Measurements from ENCODE around the gene CHST8. TPM values are rescaled to one million over a fixed set of nuclear protein-coding genes. Genes with fewer than 3 reads are reported as not detected.

The CHST8 gene
- total and polyA plus RNA-seq, 9 donors = 0.09 to 1.4 (median 0.36) TPM

DNA sequence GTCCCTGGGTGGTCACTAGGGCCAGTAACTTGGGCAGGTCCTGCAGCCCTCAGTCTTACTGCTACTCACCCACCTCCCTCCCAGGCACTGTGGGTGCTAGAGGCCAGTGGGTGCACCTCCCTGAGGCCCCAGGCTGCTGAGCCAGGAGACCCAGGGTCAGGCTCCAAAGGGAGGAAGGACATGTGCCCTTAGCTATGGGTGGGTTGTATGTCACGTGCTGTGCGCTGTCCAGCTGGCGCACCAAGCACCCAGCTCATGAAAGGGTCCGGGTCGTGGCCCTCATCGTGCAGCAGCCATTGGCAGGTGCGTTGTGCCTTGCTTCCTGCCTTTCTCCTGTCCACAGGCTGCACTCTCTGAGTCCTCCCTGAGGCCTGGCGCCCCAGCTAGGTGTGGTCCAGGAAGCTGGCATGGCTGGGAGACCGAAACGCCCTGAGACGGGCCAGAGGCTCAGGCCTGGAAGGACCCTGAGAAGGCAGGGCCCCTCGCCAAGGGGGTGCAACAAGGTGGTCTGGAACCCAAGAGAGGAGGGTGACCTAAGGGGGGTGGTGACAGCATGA lies 127.9 kb downstream of the CHST8 start:
- DNase-seq = no peak
- Histone ChIP-seq H3K9me3 (replicated peaks; ENCODE audit: control insufficient read depth, low read depth, low read length) (no peaks in the 10 kb centered on the region), H3K27ac (ENCODE audit: low read length) (no peak overlapping the region), H3K27me3 (ENCODE audit: control insufficient read depth, insufficient read depth, low read length) (peaks cover 4% of the 10 kb centered on the region), H3K4me1 (ENCODE audit: control insufficient read depth, insufficient read depth, low read length) (peaks cover 7% of the 10 kb centered on the region), H3K4me3 (ENCODE audit: low read length) (no peak overlapping the region), H3K36me3 (ENCODE audit: control insufficient read depth, insufficient read depth, low read length) (no peaks in the 10 kb centered on the region)
- WGBS (ENCODE audit: insufficient coverage) = 90% methylated on average over 11 of the region's 12 CpGs

- H3K9me3 ChIP-seq (replicated peaks; ENCODE audit: control insufficient read depth, low read depth, low read length) = no peaks in the 10 kb centered on the region
- H3K36me3 ChIP-seq (ENCODE audit: control insufficient read depth, insufficient read depth, low read length) = no peaks in the 10 kb centered on the region
- H3K4me1 ChIP-seq (ENCODE audit: control insufficient read depth, insufficient read depth, low read length) = peaks cover 7% of the 10 kb centered on the region
- no peak overlapping the region for H3K4me3 ChIP-seq (ENCODE audit: low read length)
- WGBS (ENCODE audit: insufficient coverage) = 70% methylated on average over 13 of the region's 18 CpGs
- H3K27me3 ChIP-seq (ENCODE audit: control insufficient read depth, insufficient read depth, low read length) = peaks cover 7% of the 10 kb centered on the region
- no peak overlapping the region for H3K27ac ChIP-seq (ENCODE audit: low read length)
- no peak for DNase-seq
Measured at GRCh38 chr19:33750587-33751435, 129.1 kb downstream of the CHST8 start.

GRCh38 chr19:33751436-33751770 lies 129.7 kb downstream of the CHST8 start:
- no peaks in the 10 kb centered on the region for H3K9me3 ChIP-seq (replicated peaks; ENCODE audit: control insufficient read depth, low read depth, low read length)
- H3K4me1 ChIP-seq (ENCODE audit: control insufficient read depth, insufficient read depth, low read length) = peaks cover 7% of the 10 kb centered on the region
- 62% methylated on average over 2 of the region's 5 CpGs for WGBS (ENCODE audit: insufficient coverage)
- no peak overlapping the region for H3K27ac ChIP-seq (ENCODE audit: low read length)
- H3K36me3 ChIP-seq (ENCODE audit: control insufficient read depth, insufficient read depth, low read length) = no peaks in the 10 kb centered on the region
- H3K27me3 ChIP-seq (ENCODE audit: control insufficient read depth, insufficient read depth, low read length) = peaks cover 7% of the 10 kb centered on the region
- H3K4me3 ChIP-seq (ENCODE audit: low read length) = no peak overlapping the region
- DNase-seq = no peak

- Histone ChIP-seq H3K36me3 (ENCODE audit: control insufficient read depth, insufficient read depth, low read length) (no peaks in the 10 kb centered on the region), H3K9me3 (replicated peaks; ENCODE audit: control insufficient read depth, low read depth, low read length) (no peaks in the 10 kb centered on the region), H3K27me3 (ENCODE audit: control insufficient read depth, insufficient read depth, low read length) (peaks cover 7% of the 10 kb centered on the region), H3K4me1 (ENCODE audit: control insufficient read depth, insufficient read depth, low read length) (peaks cover 7% of the 10 kb centered on the region), H3K27ac (ENCODE audit: low read length) (no peak overlapping the region), H3K4me3 (ENCODE audit: low read length) (no peak overlapping the region)
- WGBS (ENCODE audit: insufficient coverage) = 55% methylated on average over 12 of the region's 27 CpGs
- no peak for DNase-seq
Measured at GRCh38 chr19:33752018-33752800, 130.5 kb downstream of the CHST8 start.

- Histone ChIP-seq H3K27me3 (ENCODE audit: control insufficient read depth, insufficient read depth, low read length) (peaks cover 7% of the 10 kb centered on the region), H3K4me1 (ENCODE audit: control insufficient read depth, insufficient read depth, low read length) (peaks cover 7% of the 10 kb centered on the region), H3K4me3 (ENCODE audit: low read length) (no peak overlapping the region), H3K27ac (ENCODE audit: low read length) (no peak overlapping the region), H3K36me3 (ENCODE audit: control insufficient read depth, insufficient read depth, low read length) (no peaks in the 10 kb centered on the region), H3K9me3 (replicated peaks; ENCODE audit: control insufficient read depth, low read depth, low read length) (no peaks in the 10 kb centered on the region)
- 80% methylated on average over 6 of the region's 6 CpGs for WGBS (ENCODE audit: insufficient coverage)
- DNase-seq = no peak
Measured at GRCh38 chr19:33752945-33753344, 131.2 kb downstream of the CHST8 start.

- Histone ChIP-seq H3K27ac (ENCODE audit: low read length) (no peak overlapping the region), H3K4me3 (ENCODE audit: low read length) (no peak overlapping the region), H3K36me3 (ENCODE audit: control insufficient read depth, insufficient read depth, low read length) (no peaks in the 10 kb centered on the region), H3K9me3 (replicated peaks; ENCODE audit: control insufficient read depth, low read depth, low read length) (no peaks in the 10 kb centered on the region), H3K4me1 (ENCODE audit: control insufficient read depth, insufficient read depth, low read length) (peaks cover 15% of the 10 kb centered on the region), H3K27me3 (ENCODE audit: control insufficient read depth, insufficient read depth, low read length) (peaks cover 7% of the 10 kb centered on the region)
- 57% methylated on average over 7 of the region's 7 CpGs for WGBS (ENCODE audit: insufficient coverage)
- no peak for DNase-seq
Measured at GRCh38 chr19:33754361-33754760, 132.6 kb downstream of the CHST8 start.

DNA sequence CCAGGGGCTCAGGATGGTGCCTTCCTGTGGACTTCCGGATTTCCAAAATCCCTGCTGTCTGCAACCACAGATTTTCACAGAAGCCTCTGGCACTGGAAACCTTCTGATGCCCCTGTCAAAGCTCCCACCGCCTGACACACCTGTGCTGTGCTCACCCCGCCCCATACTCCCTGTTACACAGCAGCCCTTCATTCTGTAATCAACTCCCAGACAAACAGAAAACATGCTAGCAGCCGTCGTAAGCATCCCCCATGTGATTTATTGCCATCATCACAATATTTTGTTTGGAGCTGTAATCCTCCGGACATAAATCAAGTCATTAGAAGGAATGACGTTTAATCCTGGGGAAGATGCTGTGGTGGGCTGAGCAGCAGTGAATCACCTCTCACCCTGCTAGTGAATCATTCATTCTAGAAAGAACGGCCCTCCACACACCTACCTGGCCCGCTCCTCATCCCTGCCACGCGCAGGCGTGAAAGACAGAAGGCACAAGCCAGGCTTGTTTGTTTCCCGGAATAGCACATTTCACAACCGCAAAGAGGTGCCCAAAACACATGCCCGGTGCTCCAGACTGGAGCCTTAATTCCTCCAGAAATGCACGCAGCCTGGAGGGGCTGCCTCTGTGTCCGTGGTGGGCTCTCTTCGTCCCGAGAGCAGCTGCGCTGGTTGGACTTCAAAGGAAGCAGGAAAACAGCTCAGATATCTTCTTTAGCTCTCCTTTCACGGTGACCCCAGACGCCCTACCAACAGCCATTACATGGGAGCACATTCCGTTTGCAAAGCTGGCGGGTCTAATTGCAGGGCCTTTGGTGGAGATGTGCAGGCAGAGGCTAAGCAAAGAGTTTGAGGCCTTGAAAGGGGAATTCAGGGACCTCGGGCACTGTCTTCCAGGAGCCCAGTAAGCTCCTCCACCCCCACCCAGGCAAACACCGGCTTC lies 133.6 kb downstream of the CHST8 start:
- 26% methylated on average over 15 of the region's 26 CpGs for WGBS (ENCODE audit: insufficient coverage)
- no peaks in the 10 kb centered on the region for H3K9me3 ChIP-seq (replicated peaks; ENCODE audit: control insufficient read depth, low read depth, low read length)
- H3K4me3 ChIP-seq (ENCODE audit: low read length) = no peak overlapping the region
- DNase-seq = no peak
- peaks cover 7% of the 10 kb centered on the region for H3K27me3 ChIP-seq (ENCODE audit: control insufficient read depth, insufficient read depth, low read length)
- H3K36me3 ChIP-seq (ENCODE audit: control insufficient read depth, insufficient read depth, low read length) = no peaks in the 10 kb centered on the region
- no peak overlapping the region for H3K27ac ChIP-seq (ENCODE audit: low read length)
- H3K4me1 ChIP-seq (ENCODE audit: control insufficient read depth, insufficient read depth, low read length) = peaks cover 15% of the 10 kb centered on the region

DNA sequence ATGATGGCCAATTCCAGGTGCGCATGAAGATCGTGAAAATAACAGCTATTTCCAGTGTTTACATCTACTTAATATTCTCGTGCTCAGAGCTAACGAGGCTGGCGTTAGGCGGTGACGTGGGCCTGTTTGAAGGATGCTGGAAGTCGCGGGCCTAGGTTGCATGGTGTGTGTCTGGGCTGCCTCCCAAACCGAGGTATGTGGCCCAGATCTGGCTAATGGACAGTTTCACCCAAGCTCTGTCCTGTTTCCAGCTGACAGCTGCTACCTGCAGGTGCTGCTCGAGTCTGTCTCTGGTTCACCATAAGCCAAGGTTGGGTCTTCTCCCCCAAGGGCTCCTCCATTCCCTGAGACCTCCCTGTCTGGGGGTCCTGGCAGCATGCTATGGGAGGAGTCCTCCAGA lies 134.4 kb downstream of the CHST8 start:
- no peak for DNase-seq
- peaks cover 15% of the 10 kb centered on the region for H3K4me1 ChIP-seq (ENCODE audit: control insufficient read depth, insufficient read depth, low read length)
- peaks cover 7% of the 10 kb centered on the region for H3K27me3 ChIP-seq (ENCODE audit: control insufficient read depth, insufficient read depth, low read length)
- no peaks in the 10 kb centered on the region for H3K9me3 ChIP-seq (replicated peaks; ENCODE audit: control insufficient read depth, low read depth, low read length)
- no peaks in the 10 kb centered on the region for H3K36me3 ChIP-seq (ENCODE audit: control insufficient read depth, insufficient read depth, low read length)
- H3K27ac ChIP-seq (ENCODE audit: low read length) = no peak overlapping the region
- no peak overlapping the region for H3K4me3 ChIP-seq (ENCODE audit: low read length)
- WGBS (ENCODE audit: insufficient coverage) = 81% methylated on average over 9 of the region's 11 CpGs

DNA sequence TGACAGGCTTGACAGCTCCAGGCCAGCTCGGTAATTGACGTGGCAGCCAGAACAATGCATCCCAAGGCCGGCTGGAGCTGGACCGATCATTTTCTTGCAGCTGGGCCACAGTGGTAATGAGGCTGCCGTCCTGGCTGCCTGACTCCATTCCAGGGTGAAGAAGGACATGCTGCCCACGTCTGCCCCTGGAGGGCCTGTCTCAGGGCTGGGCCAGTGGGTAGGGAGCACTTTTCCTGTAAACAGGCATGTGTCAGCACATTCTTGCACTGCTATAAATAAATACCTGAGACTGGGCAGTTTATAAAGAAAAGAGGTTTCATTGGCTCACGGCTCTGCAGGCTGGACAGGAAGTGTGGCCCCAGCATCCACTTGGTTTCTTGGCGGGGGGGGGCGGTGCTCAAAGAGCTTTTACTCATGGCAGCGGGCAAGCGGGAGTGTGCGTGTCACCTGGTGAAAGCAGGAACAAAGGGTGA lies 136.8 kb downstream of the CHST8 start:
- H3K27ac ChIP-seq (ENCODE audit: low read length) = no peak overlapping the region
- DNase-seq = no peak
- H3K27me3 ChIP-seq (ENCODE audit: control insufficient read depth, insufficient read depth, low read length) = peaks cover 6% of the 10 kb centered on the region
- H3K4me1 ChIP-seq (ENCODE audit: control insufficient read depth, insufficient read depth, low read length) = peaks cover 8% of the 10 kb centered on the region
- no peaks in the 10 kb centered on the region for H3K9me3 ChIP-seq (replicated peaks; ENCODE audit: control insufficient read depth, low read depth, low read length)
- WGBS (ENCODE audit: insufficient coverage) = 40% methylated on average over 8 of the region's 12 CpGs
- H3K36me3 ChIP-seq (ENCODE audit: control insufficient read depth, insufficient read depth, low read length) = no peaks in the 10 kb centered on the region
- no peak overlapping the region for H3K4me3 ChIP-seq (ENCODE audit: low read length)
